GM18951 (cell line): ENCODE results near the gene CUL9.
A peak's percentile ranks its signal among the peaks of the same experiment; 100 is the strongest.

Experiments
- POLR2A ChIP-seq: IDR thresholded peaks from 4 replicates; pipeline ENCODE4 v1.6.1; 2011; ENCODE audit warnings: mild to moderate bottlenecking; ENCODE audit not compliant: insufficient read length, insufficient read depth; ENCODE audit errors: extremely low read depth
- in situ Hi-C: fragments of 300-500 bp; cut with MboI; formaldehyde crosslinking; loops from one replicate; pipeline ENCODE4 v1.12.0; 2022; ENCODE audit warnings: low sequenced_read_pairs, mixed read lengths, inconsistent platforms; ENCODE audit not compliant: unreplicated experiment

The CUL9 gene

GRCh38 chr6:43181942-43182860, at the start of gene CUL9:
TSS of gene CUL9 (plus strand) at chr6:43182196. CDS start at chr6:43184311, 2,115 bp downstream.
- peak; percentile 88 for TF ChIP-seq POLR2A
- in situ Hi-C loops: no loop called here

DNA sequence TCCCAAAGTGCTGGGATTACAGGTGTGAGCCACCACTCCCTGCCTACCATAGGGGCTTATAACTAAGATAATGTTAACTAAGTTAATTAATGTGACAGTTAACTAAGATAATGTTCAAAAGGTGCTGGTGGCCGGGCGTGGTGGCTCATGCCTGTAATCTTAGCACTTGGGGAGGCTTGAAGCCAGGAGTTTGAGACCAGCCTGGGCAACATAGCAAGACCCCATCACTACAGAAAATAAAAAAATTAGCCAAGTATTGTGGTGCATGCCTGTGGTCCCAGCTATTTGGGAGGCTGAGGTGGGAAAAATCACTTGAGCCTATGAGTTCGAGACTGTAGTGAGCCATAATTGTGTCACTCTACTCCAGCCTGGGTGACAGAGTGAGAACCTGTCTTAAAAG, 43.7 kb upstream of the CUL9 start:
- TF ChIP-seq POLR2A: no peak
- in situ Hi-C loops: no loop called here

- in situ Hi-C loops: loop anchor here (10.0 kb wide), 1 partner anchor 235 kb away; no protein-coding TSS in a partner anchor
Measured at GRCh38 chr6:43139973-43140372, 42.0 kb upstream of the CUL9 start.

GRCh38 chr6:43141644-43142043, 40.4 kb upstream of the CUL9 start:
- TF ChIP-seq POLR2A: no peak
- in situ Hi-C loops: loop anchor here (10.0 kb wide), 1 partner anchor 237 kb away; no protein-coding TSS in a partner anchor

DNA sequence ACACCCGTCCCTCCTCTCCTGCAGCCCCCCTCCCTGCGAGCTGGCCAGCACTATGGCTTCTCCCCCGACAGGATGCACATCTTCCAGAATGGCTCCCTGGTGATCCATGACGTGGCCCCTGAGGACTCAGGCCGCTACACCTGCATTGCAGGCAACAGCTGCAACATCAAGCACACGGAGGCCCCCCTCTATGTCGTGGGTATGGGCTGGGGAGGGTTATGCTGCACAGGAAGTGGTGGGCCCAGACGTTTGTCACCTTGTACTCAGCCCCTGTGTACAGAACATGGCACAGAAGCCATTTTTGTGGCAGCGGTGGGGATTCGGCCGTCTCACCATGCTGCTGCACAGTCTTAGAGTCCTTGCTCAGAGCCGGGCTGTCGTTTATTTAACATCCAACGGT, 39.9 kb upstream of the CUL9 start:
- in situ Hi-C loops: loop anchor here (10.0 kb wide), 1 partner anchor 237 kb away; no protein-coding TSS in a partner anchor
- no peak for TF ChIP-seq POLR2A

GRCh38 chr6:43143235-43144128, 38.5 kb upstream of the CUL9 start:
- in situ Hi-C loops: loop anchor here (10.0 kb wide), 1 partner anchor 239 kb away; no protein-coding TSS in a partner anchor
- no peak for TF ChIP-seq POLR2A

GRCh38 chr6:43144879-43145278, 37.1 kb upstream of the CUL9 start:
- TF ChIP-seq POLR2A: no peak
- in situ Hi-C loops: loop anchor here (10.0 kb wide), 1 partner anchor 240 kb away; no protein-coding TSS in a partner anchor

- in situ Hi-C loops: loop anchor here (10.0 kb wide), 1 partner anchor 241 kb away; no protein-coding TSS in a partner anchor
- TF ChIP-seq POLR2A: no peak
Measured at GRCh38 chr6:43146261-43146660, 35.7 kb upstream of the CUL9 start.

GRCh38 chr6:43146709-43147688, 35.0 kb upstream of the CUL9 start:
- in situ Hi-C loops: loop anchor here (10.0 kb wide), 1 partner anchor 242 kb away; no protein-coding TSS in a partner anchor
- no peak for TF ChIP-seq POLR2A

DNA sequence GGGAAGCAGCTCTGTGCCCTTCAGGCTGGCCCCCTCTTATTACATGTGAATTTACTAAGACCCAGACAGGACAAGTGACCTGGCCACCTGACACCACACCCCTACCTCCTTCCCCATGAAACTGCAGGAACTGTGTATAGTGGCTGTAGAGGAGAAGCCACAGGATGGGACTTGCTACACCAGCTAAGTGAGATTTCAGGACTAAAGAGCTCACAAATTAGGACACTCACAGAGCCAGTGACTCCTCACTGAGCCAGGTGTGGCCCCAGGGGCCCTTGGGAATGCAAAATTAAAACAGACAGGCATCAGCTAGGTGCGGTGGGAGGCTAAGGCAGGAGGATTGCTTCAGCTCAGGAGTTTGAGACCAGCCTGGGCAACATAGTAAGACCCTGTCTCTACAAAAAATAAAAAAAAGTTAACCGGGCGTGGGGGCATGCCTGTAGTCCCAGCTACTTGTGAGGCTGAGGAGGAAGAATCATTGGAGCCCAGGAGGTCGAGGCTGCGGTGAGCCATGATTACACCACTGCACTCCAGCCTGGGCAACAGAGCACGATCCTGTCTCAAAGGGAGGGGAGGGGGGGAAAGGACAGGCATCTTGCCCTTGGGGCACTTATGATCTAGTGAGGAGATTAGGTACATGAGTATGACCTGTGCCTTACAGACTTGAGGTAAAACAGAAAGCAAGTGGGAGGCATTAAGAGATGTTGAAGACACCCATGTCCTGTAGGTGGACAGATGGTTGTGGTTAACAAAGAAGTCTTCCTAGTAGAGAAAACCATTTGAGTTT, 34.1 kb upstream of the CUL9 start:
- no peak for TF ChIP-seq POLR2A
- in situ Hi-C loops: loop anchor here (10.0 kb wide), 1 partner anchor 243 kb away; no protein-coding TSS in a partner anchor

DNA sequence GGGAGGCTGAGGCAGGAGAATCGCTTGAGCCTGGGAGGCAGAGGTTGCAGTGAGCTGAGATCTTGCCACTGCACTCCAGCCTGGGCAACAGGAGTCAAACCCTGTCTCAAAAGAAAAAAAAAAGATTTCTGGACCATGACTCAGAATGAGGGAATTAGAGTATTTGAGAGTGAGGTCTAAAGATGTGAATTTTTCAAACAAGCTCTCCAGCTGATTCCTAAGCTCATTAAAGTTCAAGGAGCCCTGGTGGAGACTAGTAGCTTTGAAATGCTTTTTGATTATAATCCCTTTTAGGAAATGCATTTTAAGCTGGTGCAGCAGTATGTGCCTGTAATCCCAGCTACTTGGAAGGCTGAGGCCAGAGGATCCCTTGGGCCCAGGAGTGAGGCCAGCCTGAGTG, 32.7 kb upstream of the CUL9 start:
- in situ Hi-C loops: loop anchor here (10.0 kb wide), 1 partner anchor 244 kb away; no protein-coding TSS in a partner anchor
- TF ChIP-seq POLR2A: no peak
